Measurements from ENCODE around the gene TRMU.

The TRMU gene

GRCh38 chr22:46386312-46386711 is 50.8 kb downstream of the TRMU start:
- no peak for TF ChIP-seq ZFP3 (CRISPR knock-in tag; IDR thresholded peaks at IDR 0.05)
- TF ChIP-seq, protein P1, sequence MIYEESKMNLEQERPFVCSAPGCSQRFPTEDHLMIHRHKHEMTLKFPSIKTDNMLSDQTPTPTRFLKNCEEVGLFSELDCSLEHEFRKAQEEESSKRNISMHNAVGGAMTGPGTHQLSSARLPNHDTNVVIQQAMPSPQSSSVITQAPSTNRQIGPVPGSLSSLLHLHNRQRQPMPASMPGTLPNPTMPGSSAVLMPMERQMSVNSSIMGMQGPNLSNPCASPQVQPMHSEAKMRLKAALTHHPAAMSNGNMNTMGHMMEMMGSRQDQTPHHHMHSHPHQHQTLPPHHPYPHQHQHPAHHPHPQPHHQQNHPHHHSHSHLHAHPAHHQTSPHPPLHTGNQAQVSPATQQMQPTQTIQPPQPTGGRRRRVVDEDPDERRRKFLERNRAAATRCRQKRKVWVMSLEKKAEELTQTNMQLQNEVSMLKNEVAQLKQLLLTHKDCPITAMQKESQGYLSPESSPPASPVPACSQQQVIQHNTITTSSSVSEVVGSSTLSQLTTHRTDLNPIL (CRISPR knock-in tag; IDR thresholded peaks at IDR 0.05; ENCODE audit: low read depth), result no peak
- TF ChIP-seq BACH2 (CRISPR knock-in tag; IDR thresholded peaks at IDR 0.05; ENCODE audit: borderline replicate concordance), result no peak
- no peak for TF ChIP-seq CSRNP3 (CRISPR knock-in tag; IDR thresholded peaks at IDR 0.05)
- ATAC-seq, result no peak

GRCh38 chr22:46387748-46388147 is 52.2 kb downstream of the TRMU start:
- TF ChIP-seq ZNF70 (CRISPR knock-in tag; IDR thresholded peaks at IDR 0.05) (no peak), ESRRG (CRISPR knock-in tag; IDR thresholded peaks at IDR 0.05) (no peak), OSR1 (CRISPR knock-in tag; IDR thresholded peaks at IDR 0.05) (no peak), BACH2 (CRISPR knock-in tag; IDR thresholded peaks at IDR 0.05; ENCODE audit: borderline replicate concordance) (no peak), PPARA (CRISPR knock-in tag; IDR thresholded peaks at IDR 0.05; ENCODE audit: borderline replicate concordance) (no peak), GLIS3 (CRISPR knock-in tag; IDR thresholded peaks at IDR 0.05) (no peak), ARNTL (CRISPR knock-in tag; IDR thresholded peaks at IDR 0.05; ENCODE audit: borderline replicate concordance, low read depth) (no peak), ZNF8 (CRISPR knock-in tag; IDR thresholded peaks at IDR 0.05) (no peak), ZFP30 (CRISPR knock-in tag; IDR thresholded peaks at IDR 0.05) (no peak), SNAI2 (CRISPR knock-in tag; IDR thresholded peaks at IDR 0.05) (no peak), ZFP3 (CRISPR knock-in tag; IDR thresholded peaks at IDR 0.05) (no peak)
- TF ChIP-seq, protein P2, sequence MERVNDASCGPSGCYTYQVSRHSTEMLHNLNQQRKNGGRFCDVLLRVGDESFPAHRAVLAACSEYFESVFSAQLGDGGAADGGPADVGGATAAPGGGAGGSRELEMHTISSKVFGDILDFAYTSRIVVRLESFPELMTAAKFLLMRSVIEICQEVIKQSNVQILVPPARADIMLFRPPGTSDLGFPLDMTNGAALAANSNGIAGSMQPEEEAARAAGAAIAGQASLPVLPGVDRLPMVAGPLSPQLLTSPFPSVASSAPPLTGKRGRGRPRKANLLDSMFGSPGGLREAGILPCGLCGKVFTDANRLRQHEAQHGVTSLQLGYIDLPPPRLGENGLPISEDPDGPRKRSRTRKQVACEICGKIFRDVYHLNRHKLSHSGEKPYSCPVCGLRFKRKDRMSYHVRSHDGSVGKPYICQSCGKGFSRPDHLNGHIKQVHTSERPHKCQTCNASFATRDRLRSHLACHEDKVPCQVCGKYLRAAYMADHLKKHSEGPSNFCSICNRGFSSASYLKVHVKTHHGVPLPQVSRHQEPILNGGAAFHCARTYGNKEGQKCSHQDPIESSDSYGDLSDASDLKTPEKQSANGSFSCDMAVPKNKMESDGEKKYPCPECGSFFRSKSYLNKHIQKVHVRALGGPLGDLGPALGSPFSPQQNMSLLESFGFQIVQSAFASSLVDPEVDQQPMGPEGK (CRISPR knock-in tag; IDR thresholded peaks at IDR 0.05; ENCODE audit: borderline replicate concordance), result no peak
- no peak for ATAC-seq

- ATAC-seq, result no peak
- TF ChIP-seq TSHZ2 (CRISPR knock-in tag; IDR thresholded peaks at IDR 0.05) (no peak), ZNF565 (CRISPR knock-in tag; conservative IDR thresholded peaks at IDR 0.05; ENCODE audit: low read depth) (no peak), ESRRG (CRISPR knock-in tag; IDR thresholded peaks at IDR 0.05) (no peak), CSDC2 (CRISPR knock-in tag; IDR thresholded peaks at IDR 0.05) (no peak), GLIS3 (CRISPR knock-in tag; IDR thresholded peaks at IDR 0.05) (no peak)
Measured at GRCh38 chr22:46388647-46389046, 53.1 kb downstream of the TRMU start.

GRCh38 chr22:46389081-46389480 is 53.6 kb downstream of the TRMU start:
- no peak for TF ChIP-seq PPARA (CRISPR knock-in tag; IDR thresholded peaks at IDR 0.05; ENCODE audit: borderline replicate concordance)
- TF ChIP-seq ZNF565 (CRISPR knock-in tag; conservative IDR thresholded peaks at IDR 0.05; ENCODE audit: low read depth), result no peak
- TF ChIP-seq BACH2 (CRISPR knock-in tag; IDR thresholded peaks at IDR 0.05; ENCODE audit: borderline replicate concordance), result no peak
- no peak for TF ChIP-seq TOX (CRISPR knock-in tag; IDR thresholded peaks at IDR 0.05; ENCODE audit: borderline replicate concordance)
- TF ChIP-seq ISL1 (CRISPR knock-in tag; IDR thresholded peaks at IDR 0.05), result no peak
- no peak for ATAC-seq

DNA sequence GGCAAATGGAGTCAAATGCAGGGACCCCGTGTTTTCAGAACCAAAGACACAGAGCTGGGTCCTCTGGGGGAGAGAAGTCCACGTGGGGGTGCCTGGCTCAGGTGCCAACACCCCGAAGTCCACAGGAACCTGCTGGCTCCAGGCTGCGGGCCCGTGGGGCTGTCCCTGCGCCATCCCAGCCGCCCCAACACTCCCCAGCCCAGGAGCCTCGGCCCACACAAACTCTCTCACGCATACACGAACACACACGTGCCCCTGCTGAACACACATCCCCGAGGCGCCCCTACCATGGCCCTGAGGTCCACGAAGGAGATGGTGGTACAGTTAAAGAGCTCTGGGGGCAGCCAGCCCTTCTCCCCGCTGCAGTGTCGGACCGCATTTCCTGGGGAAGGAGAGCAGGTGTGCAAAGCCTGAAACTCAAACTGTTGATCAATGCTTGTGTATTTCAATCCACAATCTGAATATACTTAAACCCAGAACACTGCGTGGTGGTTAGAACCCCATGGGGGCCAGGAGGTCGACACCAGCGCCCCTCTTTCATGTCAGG is 54.7 kb downstream of the TRMU start:
- no peak; the same call in 1 of the 3 replicates for ATAC-seq
- TF ChIP-seq CSDC2 (CRISPR knock-in tag; IDR thresholded peaks at IDR 0.05), result no peak
- TF ChIP-seq ZFP30 (CRISPR knock-in tag; IDR thresholded peaks at IDR 0.05), result no peak
- no peak for TF ChIP-seq TSHZ2 (CRISPR knock-in tag; IDR thresholded peaks at IDR 0.05)
- TF ChIP-seq ZFP3 (CRISPR knock-in tag; IDR thresholded peaks at IDR 0.05), result no peak
- no peak for TF ChIP-seq ZNF565 (CRISPR knock-in tag; conservative IDR thresholded peaks at IDR 0.05; ENCODE audit: low read depth)
- TF ChIP-seq, protein P1 (CRISPR knock-in tag; IDR thresholded peaks at IDR 0.05; ENCODE audit: low read depth), result no peak
- TF ChIP-seq TCF4 (CRISPR knock-in tag; IDR thresholded peaks at IDR 0.05; ENCODE audit: borderline replicate concordance), result no peak
- no peak for TF ChIP-seq GLIS3 (CRISPR knock-in tag; IDR thresholded peaks at IDR 0.05)
- no peak for TF ChIP-seq CSRNP3 (CRISPR knock-in tag; IDR thresholded peaks at IDR 0.05)
